ENCODE data around the gene CYP4F2.

The CYP4F2 gene

GRCh38 chr19:15897738-15898276 lies at the start of gene CYP4F2:
TSS of gene CYP4F2 (minus strand) at chr19:15898074. CDS start at chr19:15897611, 463 bp downstream.
- Mint-ChIP-seq H3K27me3 (ENCODE audit: low read depth, poor library complexity) (no peaks in the 10 kb centered on the region), H3K4me1 (no peaks in the 10 kb centered on the region), H3K36me3 (ENCODE audit: low read depth) (no peaks in the 10 kb centered on the region), H3K27ac (no peak within 1 kb of the TSS), H3K4me3 (no peak within 1 kb of the TSS), H3K9me3 (peaks cover 82% of the 10 kb centered on the region)
- no peak for TF ChIP-seq CTCF (IDR thresholded peaks at IDR 0.05)
- no peak for DNase-seq

GRCh38 chr19:15945301-15945700 lies 47.4 kb upstream of the CYP4F2 start:
- Mint-ChIP-seq H3K27ac (no peak overlapping the region), H3K36me3 (ENCODE audit: low read depth) (no peaks in the 10 kb centered on the region), H3K4me3 (no peak overlapping the region), H3K27me3 (ENCODE audit: low read depth, poor library complexity) (peaks cover 6% of the 10 kb centered on the region), H3K4me1 (no peaks in the 10 kb centered on the region), H3K9me3 (peaks cover 83% of the 10 kb centered on the region)
- no peak for DNase-seq
- no peak for TF ChIP-seq CTCF (IDR thresholded peaks at IDR 0.05)

GRCh38 chr19:15944401-15944800 lies 46.5 kb upstream of the CYP4F2 start:
- H3K27me3 Mint-ChIP-seq (ENCODE audit: low read depth, poor library complexity) = peaks cover 5% of the 10 kb centered on the region
- DNase-seq = no peak
- H3K4me1 Mint-ChIP-seq = no peaks in the 10 kb centered on the region
- no peak for TF ChIP-seq CTCF (IDR thresholded peaks at IDR 0.05)
- peaks cover 83% of the 10 kb centered on the region for H3K9me3 Mint-ChIP-seq
- no peak overlapping the region for H3K27ac Mint-ChIP-seq
- no peaks in the 10 kb centered on the region for H3K36me3 Mint-ChIP-seq (ENCODE audit: low read depth)
- H3K4me3 Mint-ChIP-seq = no peak overlapping the region

GRCh38 chr19:15937771-15938170 lies 39.9 kb upstream of the CYP4F2 start:
- H3K36me3 Mint-ChIP-seq (ENCODE audit: low read depth) = no peaks in the 10 kb centered on the region
- peaks cover 79% of the 10 kb centered on the region for H3K9me3 Mint-ChIP-seq
- DNase-seq = no peak
- TF ChIP-seq CTCF (IDR thresholded peaks at IDR 0.05) = no peak
- no peaks in the 10 kb centered on the region for H3K27me3 Mint-ChIP-seq (ENCODE audit: low read depth, poor library complexity)
- no peak overlapping the region for H3K4me3 Mint-ChIP-seq
- no peaks in the 10 kb centered on the region for H3K4me1 Mint-ChIP-seq
- no peak overlapping the region for H3K27ac Mint-ChIP-seq

GRCh38 chr19:15936950-15937349 lies 39.1 kb upstream of the CYP4F2 start:
- H3K36me3 Mint-ChIP-seq (ENCODE audit: low read depth) = no peaks in the 10 kb centered on the region
- no peaks in the 10 kb centered on the region for H3K27me3 Mint-ChIP-seq (ENCODE audit: low read depth, poor library complexity)
- TF ChIP-seq CTCF (IDR thresholded peaks at IDR 0.05) = no peak
- no peak overlapping the region for H3K27ac Mint-ChIP-seq
- DNase-seq = no peak
- peaks cover 74% of the 10 kb centered on the region for H3K9me3 Mint-ChIP-seq
- no peak overlapping the region for H3K4me3 Mint-ChIP-seq
- H3K4me1 Mint-ChIP-seq = no peaks in the 10 kb centered on the region

- Mint-ChIP-seq H3K4me3 (no peak overlapping the region), H3K36me3 (ENCODE audit: low read depth) (no peaks in the 10 kb centered on the region), H3K9me3 (peaks cover 68% of the 10 kb centered on the region), H3K27me3 (ENCODE audit: low read depth, poor library complexity) (no peaks in the 10 kb centered on the region), H3K27ac (no peak overlapping the region), H3K4me1 (no peaks in the 10 kb centered on the region)
- DNase-seq = no peak
- TF ChIP-seq CTCF (IDR thresholded peaks at IDR 0.05) = no peak
Observed at GRCh38 chr19:15936173-15936572, 38.3 kb upstream of the CYP4F2 start.

Data from nephron progenitor cell (in vitro differentiated cells).